Measurements from ENCODE around the gene KIF1C. TPM values are rescaled to one million over a fixed set of nuclear protein-coding genes. Genes with fewer than 3 reads are reported as not detected.
A peak's percentile ranks its signal among the peaks of the same experiment; 100 is the strongest.

The KIF1C gene
- total and polyA plus RNA-seq, 9 of the 15 experiments (the other 6 are each of a cell fraction or from before 2014, with no cell fraction given): 0.38 to 68.4 (median 25.1) TPM

DNA sequence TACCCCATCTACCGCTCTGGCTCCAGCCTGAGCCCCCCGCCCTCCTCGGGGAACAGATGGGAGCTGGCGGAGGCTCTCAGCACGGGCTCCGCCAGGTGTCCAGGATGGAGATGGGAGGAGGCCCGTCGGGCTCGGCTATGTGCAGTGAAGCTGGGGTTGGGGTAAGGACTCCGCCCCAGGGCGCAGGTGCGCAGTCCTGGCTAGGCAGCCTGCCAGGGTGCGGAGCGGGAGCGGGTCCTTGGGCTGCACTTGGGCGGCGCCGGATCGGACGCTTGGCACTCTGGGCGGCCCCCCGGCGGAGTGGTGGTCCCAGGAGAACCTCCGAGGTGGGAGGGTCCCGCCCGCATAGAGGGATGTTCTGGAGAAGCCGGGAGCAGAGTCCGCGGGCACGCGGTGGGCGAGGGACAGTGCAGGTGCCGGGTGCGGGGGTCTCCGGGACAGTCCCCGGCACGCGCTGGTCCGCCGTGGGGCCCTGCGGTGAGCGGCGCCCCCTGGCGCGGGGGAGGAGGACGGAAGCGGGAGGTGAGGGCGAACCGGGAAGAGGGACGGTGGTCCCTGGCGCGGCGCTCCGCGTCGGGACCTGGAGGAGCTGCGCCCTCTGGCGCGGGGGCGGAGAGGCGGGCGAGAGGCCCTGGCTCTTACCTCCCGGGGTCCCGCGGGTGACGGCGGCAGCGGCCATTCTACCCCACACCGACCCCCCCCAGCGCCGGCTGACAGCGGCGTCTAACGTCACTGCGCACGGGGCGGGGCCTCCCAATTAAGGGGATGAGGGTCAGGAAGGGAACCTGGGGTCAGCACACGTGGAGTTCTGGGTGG is 10.6 kb upstream of the KIF1C start, which contains the start of gene CAMTA2 (continued):
- TF ChIP-seq, protein P1, sequence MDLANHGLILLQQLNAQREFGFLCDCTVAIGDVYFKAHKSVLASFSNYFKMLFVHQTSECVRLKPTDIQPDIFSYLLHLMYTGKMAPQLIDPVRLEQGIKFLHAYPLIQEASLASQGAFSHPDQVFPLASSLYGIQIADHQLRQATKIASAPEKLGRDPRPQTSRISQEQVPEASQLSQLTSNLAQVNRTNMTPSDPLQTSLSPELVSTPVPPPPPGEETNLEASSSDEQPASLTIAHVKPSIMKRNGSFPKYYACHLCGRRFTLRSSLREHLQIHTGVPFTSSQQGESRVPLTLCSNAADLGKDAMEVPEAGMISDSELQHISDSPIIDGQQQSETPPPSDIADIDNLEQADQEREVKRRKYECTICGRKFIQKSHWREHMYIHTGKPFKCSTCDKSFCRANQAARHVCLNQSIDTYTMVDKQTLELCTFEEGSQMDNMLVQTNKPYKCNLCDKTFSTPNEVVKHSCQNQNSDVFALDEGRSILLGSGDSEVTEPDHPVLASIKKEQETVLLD (IDR thresholded peaks at IDR 0.05): no peak; the same call in 1 of the 2 replicates
- TF ChIP-seq HMG20B (CRISPR knock-in tag; IDR thresholded peaks at IDR 0.05) (no peak), KDM2B (CRISPR knock-in tag; IDR thresholded peaks at IDR 0.05) (peak; percentile 74; the same call in 1 of the 2 replicates), KDM4B (IDR thresholded peaks at IDR 0.05; ENCODE audit: borderline replicate concordance in 2 of 2, low read depth in 1 of 2) (peak in 1 of 2 experiments; percentile 74; a peak in 1 of 4 replicates), ZNF24 (IDR thresholded peaks at IDR 0.05) (no peak), ESRRA (IDR thresholded peaks at IDR 0.05; ENCODE audit: borderline replicate concordance, low read depth) (peak; percentile 86; the same call in 1 of the 2 replicates), PHTF2 (CRISPR knock-in tag; IDR thresholded peaks at IDR 0.05) (no peak), PHF8 (IDR thresholded peaks at IDR 0.05; ENCODE audit: borderline replicate concordance, low read length) (peak; percentile 68; the same call in 1 of the 2 replicates), CBFA2T3 (IDR thresholded peaks at IDR 0.05) (no peak; the same call in 1 of the 2 replicates), SMAD4 (CRISPR knock-in tag; conservative IDR thresholded peaks at IDR 0.05) (peak; percentile 85), HLTF (IDR thresholded peaks at IDR 0.05) (no peak), GTF2F1 (IDR thresholded peaks at IDR 0.05; ENCODE audit: low read depth, low read length) (no peak), HCFC1 (IDR thresholded peaks at IDR 0.05; ENCODE audit: low read depth, low read length) (peak; percentile 79), SAP30 (IDR thresholded peaks at IDR 0.05; ENCODE audit: borderline replicate concordance, insufficient read depth, low read depth, low read length, poor library complexity, severe bottlenecking) (peak; percentile 59), CCNT2 (IDR thresholded peaks at IDR 0.05; ENCODE audit: borderline replicate concordance, extremely low read depth, insufficient read length, low read depth, low read length) (peak; percentile 79), ILF3 (IDR thresholded peaks at IDR 0.05; ENCODE audit: borderline replicate concordance) (peak; percentile 47; the same call in 1 of the 2 replicates), TCF3 (CRISPR knock-in tag; IDR thresholded peaks at IDR 0.05) (0 out of 2 replicates have a peak, but pooled peaks have one; percentile 7), C11orf30 (IDR thresholded peaks at IDR 0.05; ENCODE audit: low read depth) (peak; percentile 86)
- TF ChIP-seq, protein P2, sequence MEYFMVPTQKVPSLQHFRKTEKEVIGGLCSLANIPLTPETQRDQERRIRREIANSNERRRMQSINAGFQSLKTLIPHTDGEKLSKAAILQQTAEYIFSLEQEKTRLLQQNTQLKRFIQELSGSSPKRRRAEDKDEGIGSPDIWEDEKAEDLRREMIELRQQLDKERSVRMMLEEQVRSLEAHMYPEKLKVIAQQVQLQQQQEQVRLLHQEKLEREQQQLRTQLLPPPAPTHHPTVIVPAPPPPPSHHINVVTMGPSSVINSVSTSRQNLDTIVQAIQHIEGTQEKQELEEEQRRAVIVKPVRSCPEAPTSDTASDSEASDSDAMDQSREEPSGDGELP (CRISPR knock-in tag; IDR thresholded peaks at IDR 0.05; ENCODE audit: borderline replicate concordance): peak; percentile 87; the same call in 1 of the 2 replicates
- TF ChIP-seq, protein P3, sequence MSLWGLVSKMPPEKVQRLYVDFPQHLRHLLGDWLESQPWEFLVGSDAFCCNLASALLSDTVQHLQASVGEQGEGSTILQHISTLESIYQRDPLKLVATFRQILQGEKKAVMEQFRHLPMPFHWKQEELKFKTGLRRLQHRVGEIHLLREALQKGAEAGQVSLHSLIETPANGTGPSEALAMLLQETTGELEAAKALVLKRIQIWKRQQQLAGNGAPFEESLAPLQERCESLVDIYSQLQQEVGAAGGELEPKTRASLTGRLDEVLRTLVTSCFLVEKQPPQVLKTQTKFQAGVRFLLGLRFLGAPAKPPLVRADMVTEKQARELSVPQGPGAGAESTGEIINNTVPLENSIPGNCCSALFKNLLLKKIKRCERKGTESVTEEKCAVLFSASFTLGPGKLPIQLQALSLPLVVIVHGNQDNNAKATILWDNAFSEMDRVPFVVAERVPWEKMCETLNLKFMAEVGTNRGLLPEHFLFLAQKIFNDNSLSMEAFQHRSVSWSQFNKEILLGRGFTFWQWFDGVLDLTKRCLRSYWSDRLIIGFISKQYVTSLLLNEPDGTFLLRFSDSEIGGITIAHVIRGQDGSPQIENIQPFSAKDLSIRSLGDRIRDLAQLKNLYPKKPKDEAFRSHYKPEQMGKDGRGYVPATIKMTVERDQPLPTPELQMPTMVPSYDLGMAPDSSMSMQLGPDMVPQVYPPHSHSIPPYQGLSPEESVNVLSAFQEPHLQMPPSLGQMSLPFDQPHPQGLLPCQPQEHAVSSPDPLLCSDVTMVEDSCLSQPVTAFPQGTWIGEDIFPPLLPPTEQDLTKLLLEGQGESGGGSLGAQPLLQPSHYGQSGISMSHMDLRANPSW (CRISPR knock-in tag; IDR thresholded peaks at IDR 0.05): no peak
- TF ChIP-seq, protein P4, sequence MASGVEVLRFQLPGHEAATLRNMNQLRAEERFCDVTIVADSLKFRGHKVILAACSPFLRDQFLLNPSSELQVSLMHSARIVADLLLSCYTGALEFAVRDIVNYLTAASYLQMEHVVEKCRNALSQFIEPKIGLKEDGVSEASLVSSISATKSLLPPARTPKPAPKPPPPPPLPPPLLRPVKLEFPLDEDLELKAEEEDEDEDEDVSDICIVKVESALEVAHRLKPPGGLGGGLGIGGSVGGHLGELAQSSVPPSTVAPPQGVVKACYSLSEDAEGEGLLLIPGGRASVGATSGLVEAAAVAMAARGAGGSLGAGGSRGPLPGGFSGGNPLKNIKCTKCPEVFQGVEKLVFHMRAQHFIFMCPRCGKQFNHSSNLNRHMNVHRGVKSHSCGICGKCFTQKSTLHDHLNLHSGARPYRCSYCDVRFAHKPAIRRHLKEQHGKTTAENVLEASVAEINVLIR (CRISPR knock-in tag; IDR thresholded peaks at IDR 0.05): peak; percentile 70

All from K562 (cell line).